ENCODE measurements around the gene RPL18A. TPM values are rescaled to one million over a fixed set of nuclear protein-coding genes. Genes with fewer than 3 reads are reported as not detected.

Gene RPL18A
- total RNA-seq, 1 donor from 2014 or later = 1,710 TPM

- Mint-ChIP-seq H3K4me1 (ENCODE audit: unreplicated experiment) (no peaks in the 10 kb centered on the region), H3K4me3 (ENCODE audit: unreplicated experiment) (no peak within 1 kb of the TSS), H3K27ac (ENCODE audit: unreplicated experiment) (no peak within 1 kb of the TSS), H3K27me3 (ENCODE audit: unreplicated experiment) (peaks cover 9% of the 10 kb centered on the region), H3K9me3 (ENCODE audit: unreplicated experiment) (no peaks in the 10 kb centered on the region), H3K36me3 (ENCODE audit: unreplicated experiment) (no peaks in the 10 kb centered on the region)
- no peak for TF ChIP-seq CTCF (IDR thresholded peaks at IDR 0.05)
- DNase-seq (ENCODE audit: extremely low spot score, unreplicated experiment) = no peak
Measured at GRCh38 chr19:17821190-17821589, 38.5 kb upstream of the RPL18A start, which contains the start of gene INSL3. INSL3 (minus strand) TSS chr19:17821519; CDS start chr19:17821506, 13 bp downstream.

GRCh38 chr19:17824339-17824738, 35.4 kb upstream of the RPL18A start:
- no peak for TF ChIP-seq CTCF (IDR thresholded peaks at IDR 0.05)
- Mint-ChIP-seq H3K4me3 (ENCODE audit: unreplicated experiment) (no peak overlapping the region), H3K4me1 (ENCODE audit: unreplicated experiment) (no peaks in the 10 kb centered on the region), H3K27ac (ENCODE audit: unreplicated experiment) (no peak overlapping the region), H3K27me3 (ENCODE audit: unreplicated experiment) (peaks cover 13% of the 10 kb centered on the region), H3K36me3 (ENCODE audit: unreplicated experiment) (no peaks in the 10 kb centered on the region), H3K9me3 (ENCODE audit: unreplicated experiment) (no peaks in the 10 kb centered on the region)
- no peak for DNase-seq (ENCODE audit: extremely low spot score, unreplicated experiment)

GRCh38 chr19:17826508-17827056, 33.1 kb upstream of the RPL18A start:
- no peak for TF ChIP-seq CTCF (IDR thresholded peaks at IDR 0.05)
- Mint-ChIP-seq H3K4me1 (ENCODE audit: unreplicated experiment) (peaks cover 5% of the 10 kb centered on the region), H3K27ac (ENCODE audit: unreplicated experiment) (no peak overlapping the region), H3K27me3 (ENCODE audit: unreplicated experiment) (peaks cover 17% of the 10 kb centered on the region), H3K36me3 (ENCODE audit: unreplicated experiment) (no peaks in the 10 kb centered on the region), H3K9me3 (ENCODE audit: unreplicated experiment) (no peaks in the 10 kb centered on the region), H3K4me3 (ENCODE audit: unreplicated experiment) (no peak overlapping the region)
- DNase-seq (ENCODE audit: extremely low spot score, unreplicated experiment) = no peak

GRCh38 chr19:17829855-17830566, 29.7 kb upstream of the RPL18A start:
- H3K4me3 Mint-ChIP-seq (ENCODE audit: unreplicated experiment) = peak overlapping the region; percentile 73
- DNase-seq (ENCODE audit: extremely low spot score, unreplicated experiment) = no peak
- no peak for TF ChIP-seq CTCF (IDR thresholded peaks at IDR 0.05)
- no peak overlapping the region for H3K27ac Mint-ChIP-seq (ENCODE audit: unreplicated experiment)
- peaks cover 11% of the 10 kb centered on the region for H3K27me3 Mint-ChIP-seq (ENCODE audit: unreplicated experiment)
- no peaks in the 10 kb centered on the region for H3K9me3 Mint-ChIP-seq (ENCODE audit: unreplicated experiment)
- H3K4me1 Mint-ChIP-seq (ENCODE audit: unreplicated experiment) = peaks cover 5% of the 10 kb centered on the region
- no peaks in the 10 kb centered on the region for H3K36me3 Mint-ChIP-seq (ENCODE audit: unreplicated experiment)

DNA sequence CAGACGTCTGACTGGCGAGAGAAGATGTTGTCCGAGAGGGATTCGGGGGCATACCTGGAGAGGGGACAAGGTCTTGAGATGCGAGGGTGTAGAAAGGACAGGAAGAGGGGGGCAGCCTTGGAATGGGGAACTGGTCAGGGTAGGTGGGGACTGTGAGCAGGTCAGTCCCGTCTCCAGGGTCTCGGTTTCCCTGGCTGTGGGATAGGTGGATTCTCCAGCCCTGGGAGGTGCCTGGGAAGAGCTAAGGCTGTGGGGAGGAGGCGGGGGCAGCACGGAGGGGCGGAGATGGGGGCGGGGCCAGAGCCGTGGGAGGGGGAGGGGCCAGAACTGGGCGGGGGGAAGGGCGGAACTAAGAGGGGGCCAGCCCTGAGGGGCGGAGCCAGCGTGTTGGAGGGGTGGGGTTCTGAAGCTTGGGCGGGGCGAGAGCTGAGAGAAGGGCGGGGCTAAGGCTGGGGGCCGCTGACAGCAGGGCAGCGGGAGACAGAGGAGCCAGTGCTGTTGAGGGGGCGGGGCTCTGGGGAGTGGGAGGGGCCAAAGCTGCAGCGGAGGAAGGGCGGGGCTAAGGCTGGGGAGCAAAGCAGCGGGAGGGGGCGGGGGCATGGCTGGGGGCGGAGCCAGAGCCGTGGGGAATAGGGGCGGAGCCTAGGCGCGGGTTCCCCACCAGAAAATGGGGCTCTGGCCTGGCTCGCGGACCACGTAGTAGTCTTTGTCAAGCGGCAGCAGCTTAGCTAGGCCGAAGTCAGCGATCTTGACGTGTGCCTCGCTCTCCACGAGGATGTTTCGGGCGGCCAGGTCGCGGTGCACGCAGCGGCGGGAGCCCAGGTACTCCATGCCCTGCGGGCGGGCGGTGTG, 28.9 kb upstream of the RPL18A start:
- H3K4me1 Mint-ChIP-seq (ENCODE audit: unreplicated experiment) = peaks cover 10% of the 10 kb centered on the region
- peak overlapping the region; percentile 73 for H3K4me3 Mint-ChIP-seq (ENCODE audit: unreplicated experiment)
- H3K9me3 Mint-ChIP-seq (ENCODE audit: unreplicated experiment) = no peaks in the 10 kb centered on the region
- H3K27ac Mint-ChIP-seq (ENCODE audit: unreplicated experiment) = no peak overlapping the region
- peaks cover 12% of the 10 kb centered on the region for H3K27me3 Mint-ChIP-seq (ENCODE audit: unreplicated experiment)
- DNase-seq (ENCODE audit: extremely low spot score, unreplicated experiment) = no peak
- no peak for TF ChIP-seq CTCF (IDR thresholded peaks at IDR 0.05)
- H3K36me3 Mint-ChIP-seq (ENCODE audit: unreplicated experiment) = no peaks in the 10 kb centered on the region
